ENCODE measurements around the gene ST8SIA5. TPM values are rescaled to one million over a fixed set of nuclear protein-coding genes. Genes with fewer than 3 reads are reported as not detected.

The ST8SIA5 gene
- polyA plus RNA-seq, 3 donors = not detected

DNA sequence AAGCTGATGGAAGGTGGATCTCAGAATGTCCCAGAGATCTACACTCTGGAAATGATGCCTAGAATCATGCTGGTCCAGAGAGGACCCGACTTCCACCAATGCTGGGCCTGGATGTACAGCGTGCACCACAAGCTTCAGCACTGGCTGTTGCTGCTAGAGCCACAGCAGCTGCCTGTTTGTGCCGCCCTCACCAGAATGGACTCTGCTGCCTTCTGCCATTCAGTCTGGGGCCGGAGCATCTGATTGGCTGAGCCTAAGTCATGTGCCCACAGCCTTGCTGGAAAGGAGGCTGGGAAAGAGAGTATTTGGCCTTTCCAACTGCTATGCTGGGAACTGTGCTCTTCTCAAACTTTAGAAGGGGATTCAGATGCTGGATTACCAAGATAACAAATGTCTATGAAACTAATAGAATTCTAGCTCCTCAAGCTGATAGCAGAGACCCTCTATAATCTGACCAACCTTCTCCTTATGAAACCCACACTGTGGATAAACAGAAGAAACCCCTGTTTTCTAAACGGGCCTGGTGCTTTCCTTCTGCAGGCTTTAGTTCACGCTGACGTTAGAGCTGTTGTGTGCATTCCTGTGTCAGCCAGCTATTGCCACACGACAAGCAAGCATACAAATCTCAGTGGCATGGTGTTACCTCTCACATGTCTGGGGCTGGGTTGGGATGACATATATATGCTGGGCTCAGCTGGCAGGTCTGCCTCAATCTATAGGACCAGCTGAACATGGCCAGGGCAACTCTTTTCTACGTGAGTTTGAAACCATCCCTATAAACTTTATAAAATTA is 95.7 kb downstream of the ST8SIA5 start:
- intact Hi-C loops (cut with micrococcal nuclease) = no loop called here
- no peak for DNase-seq
- H3K4me1 ChIP-seq (ENCODE audit: control insufficient read depth in 1 of 2, insufficient read depth in 2 of 2, low read length in 2 of 2) = no peaks in the 10 kb centered on the region
- no peaks in the 10 kb centered on the region for H3K9me3 ChIP-seq (replicated peaks in 1 of 2; ENCODE audit: control insufficient read depth in 1 of 2, insufficient read depth in 1 of 2, low read length in 2 of 2)
- H3K9ac ChIP-seq (ENCODE audit: insufficient read depth, low read length, poor library complexity, severe bottlenecking) = no peak overlapping the region
- no peak overlapping the region for H3K4me3 ChIP-seq (replicated peaks in 1 of 3; ENCODE audit: low read depth in 2 of 3, low read length in 3 of 3)
- no peaks in the 10 kb centered on the region for H3K36me3 Mint-ChIP-seq
- H3K36me3 ChIP-seq (replicated peaks in 1 of 2; ENCODE audit: control insufficient read depth in 1 of 2, insufficient read depth in 2 of 2, low read length in 2 of 2) = no peaks in the 10 kb centered on the region
- no peak overlapping the region for H2AFZ ChIP-seq (ENCODE audit: insufficient read depth, low read depth, low read length, poor library complexity, severe bottlenecking)
- H3K4me2 ChIP-seq (replicated peaks; ENCODE audit: extremely low read depth, low read length, poor library complexity, severe bottlenecking) = no peak overlapping the region
- H3K27me3 ChIP-seq (ENCODE audit: control insufficient read depth in 2 of 2, insufficient read depth in 2 of 2, low read length in 2 of 2) = no peaks in the 10 kb centered on the region
- no peak overlapping the region for H3K4me3 Mint-ChIP-seq
- peaks cover 0 to 3% (median 0%) of the 10 kb centered on the region in 7 donors for H3K9me3 Mint-ChIP-seq
- no peaks in the 10 kb centered on the region for H3K4me1 Mint-ChIP-seq
- H3K79me2 ChIP-seq (ENCODE audit: insufficient read depth, low read length) = no peaks in the 10 kb centered on the region
- no peak overlapping the region for H3K27ac ChIP-seq (ENCODE audit: low read depth in 1 of 2, low read length in 2 of 2)
- TF ChIP-seq, protein P1, sequence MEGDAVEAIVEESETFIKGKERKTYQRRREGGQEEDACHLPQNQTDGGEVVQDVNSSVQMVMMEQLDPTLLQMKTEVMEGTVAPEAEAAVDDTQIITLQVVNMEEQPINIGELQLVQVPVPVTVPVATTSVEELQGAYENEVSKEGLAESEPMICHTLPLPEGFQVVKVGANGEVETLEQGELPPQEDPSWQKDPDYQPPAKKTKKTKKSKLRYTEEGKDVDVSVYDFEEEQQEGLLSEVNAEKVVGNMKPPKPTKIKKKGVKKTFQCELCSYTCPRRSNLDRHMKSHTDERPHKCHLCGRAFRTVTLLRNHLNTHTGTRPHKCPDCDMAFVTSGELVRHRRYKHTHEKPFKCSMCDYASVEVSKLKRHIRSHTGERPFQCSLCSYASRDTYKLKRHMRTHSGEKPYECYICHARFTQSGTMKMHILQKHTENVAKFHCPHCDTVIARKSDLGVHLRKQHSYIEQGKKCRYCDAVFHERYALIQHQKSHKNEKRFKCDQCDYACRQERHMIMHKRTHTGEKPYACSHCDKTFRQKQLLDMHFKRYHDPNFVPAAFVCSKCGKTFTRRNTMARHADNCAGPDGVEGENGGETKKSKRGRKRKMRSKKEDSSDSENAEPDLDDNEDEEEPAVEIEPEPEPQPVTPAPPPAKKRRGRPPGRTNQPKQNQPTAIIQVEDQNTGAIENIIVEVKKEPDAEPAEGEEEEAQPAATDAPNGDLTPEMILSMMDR (IDR thresholded peaks at IDR 0.05) = no peak
- peaks cover 3 to 8% (median 6%) of the 10 kb centered on the region in 3 donors for H3K27me3 Mint-ChIP-seq (ENCODE audit: low read depth in 3 of 3)
- H3K27ac Mint-ChIP-seq = no peak overlapping the region
- no peaks in the 10 kb centered on the region for H4K20me1 ChIP-seq (ENCODE audit: insufficient read depth, low read length)
- WGBS (ENCODE audit: insufficient coverage) = 79% methylated on average over 6 of the region's 9 CpGs

DNA sequence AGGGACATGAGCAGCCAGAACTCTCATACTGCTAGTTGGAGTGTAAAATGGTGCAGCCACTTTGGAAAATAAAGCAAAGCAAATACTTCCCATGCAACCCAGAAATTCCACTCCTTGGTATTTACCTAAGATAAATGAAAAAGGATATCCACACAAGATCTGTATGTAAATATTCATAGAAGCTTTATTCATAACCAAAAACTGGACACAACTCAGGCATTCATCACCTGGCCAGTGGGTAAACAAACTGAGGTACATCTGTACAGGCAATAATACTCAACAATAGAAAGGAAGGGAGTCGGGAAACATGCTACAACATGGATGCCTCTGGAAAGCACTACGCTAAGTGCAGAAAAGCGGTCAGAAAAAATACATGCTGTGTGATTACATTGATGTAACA is 97.4 kb downstream of the ST8SIA5 start:
- intact Hi-C loops (cut with micrococcal nuclease) = loop anchor here (2.0 to 10.0 kb wide), 3 partner anchors 105 to 511 kb away; no protein-coding TSS in a partner anchor
- no peak for DNase-seq
- no peaks in the 10 kb centered on the region for H3K79me2 ChIP-seq (ENCODE audit: insufficient read depth, low read length)
- Mint-ChIP-seq H3K36me3 (no peaks in the 10 kb centered on the region), H3K4me1 (no peaks in the 10 kb centered on the region), H3K9me3 (peaks cover 0 to 3% (median 0%) of the 10 kb centered on the region in 7 donors), H3K27ac (no peak overlapping the region), H3K4me3 (no peak overlapping the region), H3K27me3 (ENCODE audit: low read depth in 3 of 3) (peaks cover 3 to 8% (median 6%) of the 10 kb centered on the region in 3 donors)
- TF ChIP-seq, protein P1 (IDR thresholded peaks at IDR 0.05) = no peak
- no peaks in the 10 kb centered on the region for H3K27me3 ChIP-seq (ENCODE audit: control insufficient read depth in 2 of 2, insufficient read depth in 2 of 2, low read length in 2 of 2)
- H3K9me3 ChIP-seq (replicated peaks in 1 of 2; ENCODE audit: control insufficient read depth in 1 of 2, insufficient read depth in 1 of 2, low read length in 2 of 2) = no peaks in the 10 kb centered on the region
- H3K4me2 ChIP-seq (replicated peaks; ENCODE audit: extremely low read depth, low read length, poor library complexity, severe bottlenecking) = no peak overlapping the region
- no peaks in the 10 kb centered on the region for H4K20me1 ChIP-seq (ENCODE audit: insufficient read depth, low read length)
- H3K27ac ChIP-seq (ENCODE audit: low read depth in 1 of 2, low read length in 2 of 2) = no peak overlapping the region
- H2AFZ ChIP-seq (ENCODE audit: insufficient read depth, low read depth, low read length, poor library complexity, severe bottlenecking) = no peak overlapping the region
- no peaks in the 10 kb centered on the region for H3K36me3 ChIP-seq (replicated peaks in 1 of 2; ENCODE audit: control insufficient read depth in 1 of 2, insufficient read depth in 2 of 2, low read length in 2 of 2)
- H3K4me3 ChIP-seq (replicated peaks in 1 of 3; ENCODE audit: low read depth in 2 of 3, low read length in 3 of 3) = no peak overlapping the region
- H3K4me1 ChIP-seq (ENCODE audit: control insufficient read depth in 1 of 2, insufficient read depth in 2 of 2, low read length in 2 of 2) = no peaks in the 10 kb centered on the region
- 90% methylated on average over 2 of the region's 3 CpGs for WGBS (ENCODE audit: insufficient coverage)
- no peak overlapping the region for H3K9ac ChIP-seq (ENCODE audit: insufficient read depth, low read length, poor library complexity, severe bottlenecking)

All from CD14-positive monocyte (primary cell).